ENCODE data around the gene MAPK10.

- TF ChIP-seq CTCF (IDR thresholded peaks at IDR 0.05; ENCODE audit: low read depth, low read length, poor library complexity, severe bottlenecking), result no peak
- TF ChIP-seq EZH2phosphoT487 (IDR thresholded peaks at IDR 0.05; ENCODE audit: borderline replicate concordance, low read length), result no peak
Observed at GRCh38 chr4:86100539-86101215, 259.2 kb downstream of the MAPK10 start.
